IMR-90 (cell line): ENCODE measurements around the gene TFAP2C.

Source experiments
- BHLHE40 ChIP-seq: fragments of 150-350 bp; IDR thresholded peaks from 2 replicates; pipeline ENCODE4 v1.6.1; 2016; ENCODE audit warnings: mild to moderate bottlenecking, low read depth, low read length
- CEBPB ChIP-seq: IDR thresholded peaks from 2 replicates; pipeline ENCODE4 v1.6.1; 2012; ENCODE audit warnings: low read depth, low read length, improper control_type of control experiment
- CHD1 ChIP-seq: IDR thresholded peaks from 2 replicates; pipeline ENCODE4 v1.6.1; 2012; ENCODE audit warnings: low read depth, low read length, improper control_type of control experiment
- CTCF ChIP-seq: conservative IDR thresholded peaks from 2 replicates; pipeline ENCODE4 v1.5.1; 2012; ENCODE audit warnings: mild to moderate bottlenecking, low read depth, low read length, improper control_type of control experiment
- ELK1 ChIP-seq: fragments of 150-350 bp; IDR thresholded peaks from 2 replicates; pipeline ENCODE4 v1.6.1; 2016; ENCODE audit warnings: low read depth, mild to moderate bottlenecking, low read length, moderate library complexity, borderline replicate concordance
- FOS ChIP-seq: fragments of 150-350 bp; IDR thresholded peaks from 2 replicates; pipeline ENCODE4 v1.6.1; 2016; ENCODE audit warnings: low read depth, low read length
- MAZ ChIP-seq: IDR thresholded peaks from 2 replicates; pipeline ENCODE4 v1.6.1; 2012; ENCODE audit warnings: low read depth, mild to moderate bottlenecking, low read length, improper control_type of control experiment, moderate library complexity, borderline replicate concordance
- POLR2A ChIP-seq: IDR thresholded peaks from 2 replicates; pipeline ENCODE4 v1.6.1; 2012; ENCODE audit warnings: mild to moderate bottlenecking, low read depth, low read length
- RCOR1 ChIP-seq: IDR thresholded peaks from 2 replicates; pipeline ENCODE4 v1.6.1; 2012; ENCODE audit warnings: mild to moderate bottlenecking, low read length, improper control_type of control experiment; ENCODE audit not compliant: insufficient replicate concordance
- RFX5 ChIP-seq: IDR thresholded peaks from 2 replicates; pipeline ENCODE4 v1.8.0; 2012; ENCODE audit warnings: low read depth, mild to moderate bottlenecking, low read length, moderate library complexity
- SMC3 ChIP-seq: fragments of 150-350 bp; IDR thresholded peaks from 2 replicates; pipeline ENCODE4 v1.6.1; 2016; ENCODE audit warnings: low read depth, mild to moderate bottlenecking, antibody characterized with exemption, low read length, moderate library complexity

GRCh38 chr20:56631318-56631989 lies 2.3 kb downstream of the TFAP2C start:
- TF ChIP-seq CTCF (no peak), ELK1 (no peak), POLR2A (no peak), RCOR1 (no peak), FOS (no peak), RFX5 (no peak), SMC3 (no peak), MAZ (no peak), CHD1 (no peak), CEBPB (no peak), BHLHE40 (no peak)
